Keratinocyte (primary cell): ENCODE results near the gene STPG4. TPM values are rescaled to one million over a fixed set of nuclear protein-coding genes. Genes with fewer than 3 reads are reported as not detected.

Experiments
- DNase-seq: peaks from one replicate; pipeline ENCODE4 v3.0.0-alpha.2; 2011; ENCODE audit warnings: low read depth, missing footprints, low spot score
- FAIRE-seq: peaks from 2 replicates; lab custom pipeline; 2011; peaks lifted over from hg19 to GRCh38; lab: Jason Lieb, UNC
- H2AFZ ChIP-seq: 2 replicates; pipeline ENCODE4 v1.6.0; 2012; ENCODE audit warnings: low read length, control low read depth, inconsistent platforms; ENCODE audit not compliant: control insufficient read depth
- H3K27ac ChIP-seq: 2 replicates; pipeline ENCODE4 v1.5.1; 2011; ENCODE audit warnings: low read length; ENCODE audit not compliant: control insufficient read depth, insufficient read depth
- H3K27me3 ChIP-seq: 3 replicates; pipeline ENCODE4 v1.6.0; 2011; ENCODE audit warnings: low read length; ENCODE audit not compliant: control insufficient read depth, insufficient read depth; ENCODE audit errors: extremely low read depth
- H3K36me3 ChIP-seq, 2 experiments: 2 replicates in 1 of 2; 3 replicates in 1 of 2; pipeline ENCODE4 v1.5.1; 2011; ENCODE audit warnings: low read length in 2 of 2, mild to moderate bottlenecking in 1 of 2; ENCODE audit not compliant: control insufficient read depth in 2 of 2, insufficient read depth in 2 of 2; ENCODE audit errors: extremely low read depth in 1 of 2
- H3K4me1 ChIP-seq: 3 replicates; pipeline ENCODE4 v1.5.1; 2011; ENCODE audit warnings: low read length; ENCODE audit not compliant: control insufficient read depth, insufficient read depth; ENCODE audit errors: extremely low read depth
- H3K4me2 ChIP-seq: 3 replicates; pipeline ENCODE4 v1.6.0; 2011; ENCODE audit warnings: low read depth, low read length; ENCODE audit not compliant: control insufficient read depth, insufficient read depth; ENCODE audit errors: extremely low read depth
- H3K4me3 ChIP-seq, 3 experiments: fragments of 200-600 bp in 1 of 3; sonication (generic) in 1 of 3; 2 replicates in 2 of 3; 3 replicates in 1 of 3; pipeline ENCODE4 v1.5.1; 2011 to 2016; ENCODE audit warnings: low read length in 3 of 3, mild to moderate bottlenecking in 3 of 3, control low read depth in 2 of 3, inconsistent platforms in 1 of 3, low read depth in 1 of 3, mixed read lengths in 1 of 3, mixed run types in 1 of 3, moderate library complexity in 1 of 3; ENCODE audit not compliant: control insufficient read depth in 2 of 3, insufficient read depth in 2 of 3; ENCODE audit errors: extremely low read depth in 1 of 3
- H3K79me2 ChIP-seq: 2 replicates; pipeline ENCODE4 v1.6.0; 2012; ENCODE audit warnings: low read length; ENCODE audit not compliant: control insufficient read depth, insufficient read depth
- H3K9ac ChIP-seq: 3 replicates; pipeline ENCODE4 v1.6.0; 2011; ENCODE audit warnings: low read length; ENCODE audit not compliant: control insufficient read depth, insufficient read depth; ENCODE audit errors: extremely low read depth
- H3K9me1 ChIP-seq: 3 replicates; pipeline ENCODE4 v1.6.0; 2011; ENCODE audit warnings: low read length; ENCODE audit not compliant: control insufficient read depth, insufficient read depth; ENCODE audit errors: extremely low read depth
- H3K9me3 ChIP-seq: 2 replicates; pipeline ENCODE4 v1.5.1; 2012; ENCODE audit warnings: low read depth, low read length; ENCODE audit not compliant: control insufficient read depth
- H4K20me1 ChIP-seq: 3 replicates; pipeline ENCODE4 v1.6.0; 2011; ENCODE audit warnings: low read length; ENCODE audit not compliant: control insufficient read depth, insufficient read depth; ENCODE audit errors: extremely low read depth
- EZH2 ChIP-seq: IDR thresholded peaks from one replicate; pipeline ENCODE4 v1.6.1; 2012; ENCODE audit warnings: inconsistent platforms, mild to moderate bottlenecking, low read length, moderate library complexity
- dilution Hi-C: fragments of 300-500 bp; cut with MboI; formaldehyde crosslinking; loops from one replicate; pipeline ENCODE4 v1.7.0; 2020; ENCODE audit warnings: low sequenced_read_pairs; ENCODE audit not compliant: extremely low pct_ligation_motif_present
- polyA plus RNA-seq, 5 experiments: library from polyadenylated mRNA; depleted of rRNA in 3 of 5; stranded (reverse) in 3 of 5; stranded (forward) in 1 of 5; unstranded in 1 of 5; fragments of >200 nt; gene quantifications; 1 replicate in 1 of 5; 2 replicates in 3 of 5; 3 replicates in 1 of 5; pipeline versions ENCODE4 v1.2.1 to v1.2.3, GENCODE V29; 2011 to 2012; ENCODE audit warnings: missing spikeins in 2 of 5, low read depth in 1 of 5, low replicate concordance in 1 of 5
- TF ChIP-seq, protein P1 (sequence below), 3 experiments: IDR thresholded peaks in 1 of 3; conservative IDR thresholded peaks in 1 of 3; optimal IDR thresholded peaks in 1 of 3; 2 replicates in 2 of 3; 3 replicates in 1 of 3; pipeline versions ENCODE3 to v1.5.1; 2011; ENCODE audit warnings: low read length in 3 of 3, mild to moderate bottlenecking in 3 of 3, moderate library complexity in 2 of 3, control low read depth in 1 of 3, inconsistent platforms in 1 of 3; ENCODE audit not compliant: insufficient read depth in 2 of 3; ENCODE audit errors: extremely low read depth in 1 of 3

Gene STPG4
- polyA plus RNA-seq, 1 donor (not counting 4 experiments of a cell fraction or from before 2014, with no cell fraction given), result 0.26 TPM

DNA sequence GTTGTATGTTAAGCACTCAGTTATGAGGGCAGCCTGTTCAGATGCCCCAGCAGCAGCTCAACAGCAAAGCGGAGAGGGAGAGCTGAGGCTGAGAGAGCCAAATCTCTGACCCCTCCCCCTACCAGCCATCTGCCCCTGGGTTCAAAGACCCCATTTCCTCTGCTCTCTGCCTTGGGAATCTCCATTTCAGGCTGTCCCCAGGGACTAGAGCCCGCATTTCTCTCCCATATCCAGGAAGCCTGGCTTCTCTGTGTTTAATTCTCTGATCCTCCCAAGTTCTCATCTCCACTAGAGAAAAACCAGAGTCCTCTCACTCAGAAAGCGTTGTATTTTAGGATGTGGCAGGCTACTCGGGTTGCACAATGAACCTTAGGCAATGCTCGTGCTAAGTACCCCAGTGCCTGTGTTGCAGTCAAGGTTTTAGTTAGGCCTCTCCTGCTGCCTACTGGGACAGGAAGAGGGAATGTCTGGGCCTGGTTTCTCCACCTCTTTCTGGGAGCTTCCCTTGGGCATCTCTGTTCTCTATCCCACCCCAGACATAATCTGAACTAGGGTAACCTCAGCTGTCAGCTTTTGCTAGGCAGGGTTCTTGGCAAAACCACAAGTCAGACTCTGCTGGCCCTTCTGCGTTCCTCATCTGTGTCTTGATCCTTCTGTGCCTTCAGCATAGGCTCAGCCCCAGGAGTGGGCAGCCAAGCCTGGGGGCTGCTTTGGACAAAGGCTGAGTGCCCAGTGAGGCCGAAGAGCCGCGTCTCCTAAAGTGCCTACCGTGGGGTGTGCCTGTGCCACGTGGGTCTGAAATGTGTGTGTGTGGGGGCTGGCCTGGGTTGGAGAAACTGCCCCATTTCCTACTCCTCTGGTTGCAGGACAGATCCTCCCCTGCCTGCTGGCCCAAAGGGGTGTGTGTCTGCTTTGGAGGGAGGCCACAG lies 96.8 kb downstream of the STPG4 start:
- no peak overlapping the region for H3K4me2 ChIP-seq
- H4K20me1 ChIP-seq, result no peaks in the 10 kb centered on the region
- dilution Hi-C loops, result no loop called here
- no peaks in the 10 kb centered on the region for H3K27me3 ChIP-seq
- DNase-seq, result no peak
- H3K27ac ChIP-seq, result no peak overlapping the region
- peaks cover 3% of the 10 kb centered on the region for H3K9me1 ChIP-seq
- no peak overlapping the region for H3K9ac ChIP-seq
- H3K36me3 ChIP-seq, result peaks cover 5 to 8% of the 10 kb centered on the region in 2 experiments
- no peak overlapping the region for H3K4me3 ChIP-seq
- no peaks in the 10 kb centered on the region for H3K4me1 ChIP-seq
- no peak for TF ChIP-seq EZH2
- TF ChIP-seq, protein P1, sequence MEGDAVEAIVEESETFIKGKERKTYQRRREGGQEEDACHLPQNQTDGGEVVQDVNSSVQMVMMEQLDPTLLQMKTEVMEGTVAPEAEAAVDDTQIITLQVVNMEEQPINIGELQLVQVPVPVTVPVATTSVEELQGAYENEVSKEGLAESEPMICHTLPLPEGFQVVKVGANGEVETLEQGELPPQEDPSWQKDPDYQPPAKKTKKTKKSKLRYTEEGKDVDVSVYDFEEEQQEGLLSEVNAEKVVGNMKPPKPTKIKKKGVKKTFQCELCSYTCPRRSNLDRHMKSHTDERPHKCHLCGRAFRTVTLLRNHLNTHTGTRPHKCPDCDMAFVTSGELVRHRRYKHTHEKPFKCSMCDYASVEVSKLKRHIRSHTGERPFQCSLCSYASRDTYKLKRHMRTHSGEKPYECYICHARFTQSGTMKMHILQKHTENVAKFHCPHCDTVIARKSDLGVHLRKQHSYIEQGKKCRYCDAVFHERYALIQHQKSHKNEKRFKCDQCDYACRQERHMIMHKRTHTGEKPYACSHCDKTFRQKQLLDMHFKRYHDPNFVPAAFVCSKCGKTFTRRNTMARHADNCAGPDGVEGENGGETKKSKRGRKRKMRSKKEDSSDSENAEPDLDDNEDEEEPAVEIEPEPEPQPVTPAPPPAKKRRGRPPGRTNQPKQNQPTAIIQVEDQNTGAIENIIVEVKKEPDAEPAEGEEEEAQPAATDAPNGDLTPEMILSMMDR (optimal IDR thresholded peaks at IDR 0.05 in 1 of 3, IDR thresholded peaks at IDR 0.05 in 1 of 3, conservative IDR thresholded peaks at IDR 0.05 in 1 of 3; ENCODE audit: extremely low read depth in 1 of 3, insufficient read depth in 2 of 3, low read length in 3 of 3), result no peak
- H3K9me3 ChIP-seq, result no peaks in the 10 kb centered on the region
- H3K79me2 ChIP-seq, result no peaks in the 10 kb centered on the region
- no peak for FAIRE-seq
- no peak overlapping the region for H2AFZ ChIP-seq

DNA sequence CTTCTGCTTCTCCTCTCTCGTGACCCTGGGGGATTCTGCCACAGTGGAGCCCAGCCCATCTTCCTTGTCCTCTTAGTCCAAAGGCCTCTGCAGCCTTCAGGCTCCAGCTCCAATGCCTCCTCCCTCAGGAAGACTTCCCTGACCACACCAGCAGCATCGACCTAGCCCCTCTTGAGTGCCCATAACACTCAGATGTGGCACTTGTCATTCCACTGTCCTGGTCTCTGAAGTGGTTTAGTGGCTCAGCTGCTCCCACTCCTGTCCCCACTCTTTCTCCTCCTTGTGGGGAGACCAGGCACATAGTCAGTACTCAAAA lies 97.5 kb downstream of the STPG4 start:
- Histone ChIP-seq H3K27me3 (no peaks in the 10 kb centered on the region), H3K36me3 (peaks cover 2 to 8% of the 10 kb centered on the region in 2 experiments), H3K4me1 (no peaks in the 10 kb centered on the region), H3K79me2 (no peaks in the 10 kb centered on the region), H2AFZ (no peak overlapping the region), H3K27ac (no peak overlapping the region), H3K9ac (no peak overlapping the region), H3K4me2 (no peak overlapping the region), H4K20me1 (no peaks in the 10 kb centered on the region), H3K4me3 (no peak overlapping the region), H3K9me1 (peaks cover 3% of the 10 kb centered on the region), H3K9me3 (no peaks in the 10 kb centered on the region)
- no peak for TF ChIP-seq EZH2
- TF ChIP-seq, protein P1 (optimal IDR thresholded peaks at IDR 0.05 in 1 of 3, IDR thresholded peaks at IDR 0.05 in 1 of 3, conservative IDR thresholded peaks at IDR 0.05 in 1 of 3; ENCODE audit: extremely low read depth in 1 of 3, insufficient read depth in 2 of 3, low read length in 3 of 3), result no peak
- dilution Hi-C loops, result no loop called here
- no peak for DNase-seq
- no peak for FAIRE-seq
